ENCODE results near the gene EPHB2.

EPHB2 gene

DNA sequence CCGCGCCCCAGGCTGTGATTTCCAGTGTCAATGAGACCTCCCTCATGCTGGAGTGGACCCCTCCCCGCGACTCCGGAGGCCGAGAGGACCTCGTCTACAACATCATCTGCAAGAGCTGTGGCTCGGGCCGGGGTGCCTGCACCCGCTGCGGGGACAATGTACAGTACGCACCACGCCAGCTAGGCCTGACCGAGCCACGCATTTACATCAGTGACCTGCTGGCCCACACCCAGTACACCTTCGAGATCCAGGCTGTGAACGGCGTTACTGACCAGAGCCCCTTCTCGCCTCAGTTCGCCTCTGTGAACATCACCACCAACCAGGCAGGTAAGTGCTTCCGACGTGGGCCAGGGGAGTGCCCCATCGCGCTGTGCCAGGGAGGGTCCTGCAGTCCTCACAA, 154.2 kb downstream of the EPHB2 start:
- DNase-seq = no peak

DNA sequence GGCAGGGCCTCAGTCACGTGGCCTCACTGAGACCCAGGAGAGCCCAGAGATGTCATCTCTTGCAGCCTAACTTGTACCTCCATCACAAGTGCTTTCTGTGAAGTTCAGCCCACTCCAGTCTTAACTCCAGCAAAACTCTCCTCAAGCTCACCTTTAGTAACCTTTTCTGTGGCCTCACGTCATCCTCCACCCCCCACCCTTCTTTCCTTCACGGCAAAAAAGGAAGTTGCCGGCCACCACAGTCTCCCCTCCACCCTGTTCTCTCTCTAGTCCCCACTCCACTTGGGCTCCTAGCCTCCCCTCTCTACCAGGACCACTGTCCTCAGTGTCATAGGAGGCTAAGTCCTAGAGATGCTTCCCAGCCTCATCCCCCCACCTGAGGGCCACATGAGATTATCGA, 155.1 kb downstream of the EPHB2 start:
- no peak for DNase-seq

DNA sequence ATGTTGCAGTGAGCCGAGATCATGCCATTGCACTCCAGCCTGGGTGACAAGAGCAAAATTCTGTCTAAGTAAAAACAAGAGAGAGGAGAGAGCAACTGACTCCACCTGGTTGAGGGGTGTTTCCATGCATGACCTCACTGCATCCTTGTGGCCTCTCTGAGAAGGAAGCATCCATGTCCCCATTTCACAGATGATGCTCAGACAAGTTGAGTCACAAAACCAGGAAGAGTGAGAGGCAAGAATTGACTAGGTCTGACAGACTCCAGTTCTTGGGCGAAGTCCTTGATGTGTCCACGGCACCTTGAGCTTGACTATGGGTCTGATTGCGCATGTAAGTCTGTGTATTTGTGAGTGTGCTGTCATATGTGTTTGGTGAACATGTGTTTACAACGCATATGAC, 156.2 kb downstream of the EPHB2 start:
- no peak for DNase-seq

GRCh38 chr1:22868331-22868730, 157.7 kb downstream of the EPHB2 start:
- DNase-seq = no peak

DNA sequence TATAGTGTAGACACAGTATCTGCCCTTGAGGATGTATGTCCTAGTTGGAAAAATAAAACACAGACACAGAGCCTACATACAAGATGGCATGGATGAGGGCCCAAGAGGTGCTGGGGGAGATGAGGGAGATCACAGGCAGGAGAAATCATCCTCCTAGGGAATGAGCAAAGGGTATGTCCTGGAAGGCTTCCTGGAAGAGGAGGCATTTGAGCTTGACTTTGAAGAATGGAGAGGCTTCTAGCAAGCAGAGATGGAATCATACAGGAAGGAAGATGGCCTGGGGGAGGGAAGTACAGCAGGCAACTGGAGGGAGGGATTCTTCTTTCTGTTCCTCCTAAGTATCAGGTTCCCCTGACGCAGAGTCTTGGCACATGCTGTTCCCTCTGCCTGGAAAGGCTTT, 158.7 kb downstream of the EPHB2 start:
- no peak for DNase-seq

- DNase-seq = peak; percentile 66
Measured at GRCh38 chr1:22870201-22870871, 159.7 kb downstream of the EPHB2 start.

GRCh38 chr1:22872981-22873664, 162.5 kb downstream of the EPHB2 start:
- no peak for DNase-seq

GRCh38 chr1:22874785-22875184, 164.1 kb downstream of the EPHB2 start:
- DNase-seq = no peak

GRCh38 chr1:22875241-22875640, 164.6 kb downstream of the EPHB2 start:
- DNase-seq = no peak

GRCh38 chr1:22875841-22876240, 165.2 kb downstream of the EPHB2 start:
- DNase-seq = no peak

GRCh38 chr1:22876359-22877111, 165.9 kb downstream of the EPHB2 start:
- DNase-seq = peak; percentile 91

DNA sequence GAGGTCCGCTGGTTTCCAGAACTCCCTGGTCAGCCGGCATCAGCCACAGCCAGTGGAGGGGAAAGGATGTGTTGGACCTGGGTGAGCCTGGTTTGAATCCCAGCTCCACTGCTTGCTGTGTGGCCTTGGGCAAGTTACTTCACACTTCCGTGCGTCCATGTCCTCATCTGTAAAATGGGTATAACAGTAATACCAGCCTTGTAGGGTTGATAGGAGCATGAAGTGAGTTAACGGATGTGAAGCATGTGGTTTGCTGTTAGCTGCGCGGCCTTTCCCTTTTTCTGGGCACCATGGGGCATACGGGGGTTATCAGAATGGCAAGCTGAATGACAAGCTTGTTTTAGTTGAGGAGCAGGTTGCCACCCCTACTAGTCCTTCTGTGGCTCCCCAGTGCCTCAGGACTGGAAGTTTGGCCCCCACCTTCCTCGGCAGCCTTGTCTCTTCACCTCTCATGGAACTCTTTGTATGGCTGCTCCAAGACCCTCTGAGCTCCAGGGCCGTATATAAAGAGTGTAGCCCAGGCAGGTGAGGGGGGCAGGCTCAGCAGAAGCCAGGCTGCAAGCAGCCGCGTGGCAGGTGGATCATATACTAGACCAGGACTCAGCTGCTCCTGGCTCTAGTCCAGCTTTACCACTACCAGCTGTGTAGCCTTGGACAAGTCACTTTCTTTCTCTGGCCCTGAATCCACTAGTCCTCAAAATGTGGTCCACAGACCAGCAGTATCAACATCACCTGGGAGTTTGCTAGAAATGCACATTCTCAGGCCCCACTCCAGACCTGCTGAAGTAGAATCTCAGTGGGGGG, 166.7 kb downstream of the EPHB2 start:
- no peak for DNase-seq

DNA sequence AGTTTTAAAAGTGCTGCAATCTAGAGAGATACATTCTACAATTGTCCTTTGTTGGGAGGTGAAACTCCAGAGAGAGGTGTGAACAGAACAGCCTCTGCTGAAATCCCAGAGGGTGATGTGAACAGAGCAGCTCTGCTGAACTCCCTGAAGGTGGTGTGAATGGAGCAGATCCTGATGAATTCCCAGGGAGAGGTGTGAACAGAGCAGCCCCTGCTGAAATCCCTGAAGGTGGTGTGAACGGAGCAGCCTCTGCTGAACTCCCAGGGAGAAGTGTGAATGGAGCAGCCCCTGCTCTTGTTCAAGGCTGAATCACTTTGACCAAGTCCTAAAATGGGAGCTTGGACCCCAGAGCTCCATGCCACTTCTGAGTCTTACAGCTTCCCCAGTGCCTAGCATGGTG, 167.3 kb downstream of the EPHB2 start:
- no peak for DNase-seq

DNA sequence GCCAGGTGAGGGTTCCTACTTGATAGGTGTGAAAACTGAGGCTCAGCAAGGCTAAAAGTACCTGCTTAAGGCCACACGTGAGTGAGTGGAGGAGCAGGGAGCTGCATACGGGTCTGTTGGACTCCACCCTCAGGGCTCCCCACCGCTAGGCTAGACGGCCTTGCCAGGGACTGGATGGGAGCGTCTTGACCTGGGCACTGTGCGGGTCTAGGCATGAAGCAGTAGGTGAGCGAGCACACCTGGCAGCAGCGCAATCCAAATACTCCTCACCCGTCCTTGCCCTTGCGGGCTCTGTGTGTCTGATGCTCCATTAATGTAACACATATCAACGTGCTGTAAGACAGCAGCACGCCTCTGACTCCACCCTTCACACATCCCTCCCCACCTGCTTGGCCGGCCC, 168.0 kb downstream of the EPHB2 start:
- no peak for DNase-seq

DNA sequence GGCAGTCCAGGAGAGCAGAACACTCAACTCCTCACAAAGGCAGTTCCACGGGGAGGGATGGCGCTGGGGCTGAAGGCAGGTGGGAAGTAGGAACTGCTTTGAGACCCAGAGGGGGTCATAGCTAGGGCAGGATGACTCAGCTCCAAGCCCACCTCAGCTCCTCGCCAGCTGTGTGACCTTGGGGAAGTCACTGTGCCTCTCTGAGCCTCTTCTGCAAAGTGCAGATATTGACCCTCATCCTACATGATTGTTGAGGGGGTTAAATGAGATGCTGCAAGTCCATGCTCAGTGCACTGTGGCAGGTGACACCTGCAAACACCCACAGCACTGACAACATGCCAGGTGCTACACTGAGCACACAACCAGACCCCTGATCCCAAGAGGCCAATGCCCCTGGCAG, 168.8 kb downstream of the EPHB2 start:
- no peak for DNase-seq

DNA sequence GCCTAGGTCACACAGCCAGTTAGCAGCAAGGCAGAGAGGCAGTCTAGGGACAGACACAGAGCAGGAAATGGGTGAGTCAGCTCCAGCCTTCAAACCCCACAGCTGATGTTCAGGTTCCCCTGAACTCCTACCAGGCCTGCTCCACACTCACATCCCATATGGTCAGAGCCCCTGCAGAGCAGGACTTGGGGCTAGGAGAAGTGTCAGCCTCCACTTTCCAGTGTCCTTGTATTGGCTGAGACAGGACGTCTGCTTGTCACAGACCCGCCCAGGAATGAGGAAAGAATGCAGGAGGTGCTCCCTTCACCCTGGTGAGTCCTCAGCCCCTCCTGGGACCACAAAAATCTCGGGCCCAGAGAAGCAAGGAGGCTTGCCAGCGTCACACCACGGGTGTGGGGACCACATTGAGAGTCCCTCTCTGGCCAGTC, 169.5 kb downstream of the EPHB2 start:
- DNase-seq = peak; percentile 74

DNA sequence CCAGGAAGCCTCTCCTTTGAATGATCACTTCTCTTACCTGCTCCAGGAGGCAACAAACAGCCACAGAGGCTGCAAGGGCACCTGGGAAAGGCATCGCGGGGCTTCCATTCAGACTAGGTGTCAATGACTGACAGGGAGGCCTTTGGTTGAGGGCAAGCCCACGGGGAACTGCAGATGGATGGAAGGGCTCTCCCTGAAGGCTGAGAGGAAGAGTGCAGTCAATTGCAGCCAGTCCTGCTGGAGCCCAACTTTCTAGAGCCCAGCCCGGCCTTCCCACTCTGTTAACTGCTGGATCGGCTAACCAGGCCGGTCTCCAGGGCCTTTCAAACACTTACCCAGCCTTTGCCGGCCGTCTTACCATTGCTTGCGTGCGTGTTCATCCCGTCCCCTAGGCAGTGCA, 172.8 kb downstream of the EPHB2 start:
- DNase-seq = no peak

DNA sequence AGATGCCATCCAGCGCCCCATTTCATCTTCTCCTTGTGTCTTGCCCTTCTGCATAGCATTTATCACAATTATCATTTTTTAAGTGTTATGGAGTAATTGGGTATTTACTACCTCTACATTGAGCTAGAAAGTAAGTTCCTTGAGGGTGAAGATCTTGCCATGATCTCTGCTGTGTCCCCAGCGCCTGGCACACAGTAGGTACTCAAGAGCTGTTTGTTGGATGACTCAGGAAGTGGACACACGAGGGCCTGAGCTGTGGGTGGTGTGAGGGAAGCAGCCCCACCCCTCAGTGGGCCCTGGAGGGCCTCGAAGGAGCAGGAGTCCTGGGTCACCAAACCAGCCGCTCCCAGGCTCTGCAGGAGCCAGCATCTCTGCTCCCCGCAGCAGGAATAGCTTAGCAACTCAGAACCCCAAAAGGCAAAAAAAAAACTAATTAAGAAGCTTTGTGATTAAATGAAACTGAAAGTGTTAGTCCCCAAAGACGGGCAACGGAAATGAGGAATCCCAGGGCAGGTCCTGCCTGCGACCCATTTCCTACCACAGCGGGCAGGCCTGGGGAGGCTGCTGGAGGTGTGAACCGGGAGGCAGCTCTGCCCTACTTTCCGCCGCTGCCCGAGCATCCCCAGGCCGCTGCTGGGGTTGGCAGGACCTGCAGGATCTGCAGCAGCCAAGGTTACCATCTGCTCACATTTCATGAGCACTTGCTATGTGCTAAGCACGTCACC, 174.3 kb downstream of the EPHB2 start:
- DNase-seq = no peak

DNA sequence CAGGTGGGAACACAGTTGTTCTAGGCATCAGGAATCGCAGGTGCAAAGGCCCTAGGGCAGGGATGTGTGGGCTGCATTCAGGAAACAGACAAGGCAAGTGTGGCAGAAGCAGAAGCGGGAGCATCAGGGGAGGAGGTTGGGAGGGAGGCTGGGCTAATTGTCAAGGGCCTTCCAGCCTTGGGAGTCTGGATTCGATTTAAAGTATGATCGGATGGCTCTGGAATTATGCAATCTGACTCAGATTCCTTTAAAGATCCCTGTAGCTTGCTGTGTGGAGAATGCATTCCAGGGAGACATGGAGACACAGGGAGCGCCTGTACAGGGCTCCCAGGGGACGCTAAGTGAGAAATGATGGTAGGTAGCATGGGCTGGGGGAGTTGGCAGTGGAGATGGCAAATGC, 175.6 kb downstream of the EPHB2 start:
- no peak for DNase-seq

DNA sequence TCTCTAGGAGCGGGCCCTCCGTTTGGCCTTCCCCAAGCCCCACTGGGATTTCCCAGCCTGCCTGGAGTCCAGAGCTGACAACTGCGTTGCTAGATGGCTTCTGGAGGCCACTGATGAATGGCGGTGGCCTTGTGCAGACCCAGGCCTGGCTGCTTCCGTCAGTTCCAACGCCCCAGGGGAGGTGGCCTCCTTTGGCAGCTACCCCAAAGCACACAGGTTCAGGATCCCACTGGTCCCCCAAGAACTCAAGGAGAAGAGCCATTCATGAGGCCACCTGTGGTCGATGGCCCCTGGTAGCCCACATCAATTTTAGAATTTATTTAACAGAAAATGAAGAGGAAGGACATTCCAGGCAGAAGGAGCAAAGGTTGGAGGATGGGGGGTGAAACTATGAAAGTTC, 176.9 kb downstream of the EPHB2 start:
- DNase-seq = no peak

DNA sequence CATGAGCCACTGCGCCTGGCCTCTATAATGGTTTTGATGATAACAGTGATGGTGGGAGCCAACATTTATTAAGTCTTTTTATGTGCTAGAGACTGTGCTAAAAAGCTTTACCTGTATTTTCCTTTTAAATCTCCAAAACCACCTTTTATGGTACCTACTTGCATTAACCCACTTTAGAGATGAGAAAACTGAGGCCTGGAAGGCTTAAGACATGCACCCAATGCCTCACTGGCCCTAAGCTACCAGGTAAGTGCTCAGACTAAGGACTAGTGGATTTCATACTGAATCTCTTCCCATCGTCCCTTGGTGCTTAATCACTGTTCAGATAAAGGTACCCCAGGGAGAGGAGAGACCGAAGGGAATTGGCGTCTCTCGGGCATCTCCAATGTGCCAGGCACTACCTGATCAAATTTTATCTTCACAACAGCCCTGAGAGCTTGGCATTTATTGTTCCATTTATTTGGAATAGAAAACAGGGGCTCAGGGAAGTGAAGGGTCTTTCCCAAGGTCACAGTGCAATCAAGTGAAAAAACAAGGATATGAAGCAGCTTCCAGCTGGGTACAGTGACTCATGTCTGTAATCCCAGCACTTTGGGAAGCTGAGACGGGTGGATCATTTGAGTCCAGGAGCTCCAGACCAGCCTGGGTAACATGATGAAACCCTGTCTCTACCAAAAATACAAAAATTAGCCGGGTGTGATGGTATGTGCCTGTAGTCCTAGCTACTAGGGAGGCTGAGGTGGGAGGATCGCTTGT, 177.9 kb downstream of the EPHB2 start:
- DNase-seq = no peak
